Stimulated activated CD4-positive, alpha-beta T cell treated with anti-CD3 and anti-CD28 coated beads, TNF-alpha, amount 100 ng/mL, for 48 hours (primary cell): Measurements from ENCODE around the gene SPATA25.
"Not testable (repeated sequence)": the region's sequence is repeated elsewhere in the genome, so short reads cannot be mapped to it uniquely, and the experiment has no call there.

ENCODE experiments used
- DNase-seq, 3 donors: peaks; one replicate each; pipeline ENCODE4 v3.0.0-alpha.2; 2020; ENCODE audit warnings: low read depth in 3 of 3

The SPATA25 gene

GRCh38 chr20:45887346-45887715 is at the start of gene SPATA25:
Gene SPATA25, minus strand, starts transcription at chr20:45887622. Its CDS starts 32 bp downstream, at chr20:45887590.
- DNase-seq = no peak

GRCh38 chr20:45935416-45936046 is 48.1 kb upstream of the SPATA25 start:
- no peak for DNase-seq

GRCh38 chr20:45934586-45935415 is 47.4 kb upstream of the SPATA25 start, which contains the start of gene PCIF1:
Gene PCIF1, plus strand, starts transcription at chr20:45934683. Its CDS starts 4,317 bp downstream, at chr20:45939000.
- peak; percentile 96 to 97 (median 96) for DNase-seq

GRCh38 chr20:45934046-45934585 is 46.7 kb upstream of the SPATA25 start:
- DNase-seq = no peak

- peak in 2 of 3 donors; percentile 38 to 55 for DNase-seq
Observed at GRCh38 chr20:45933266-45934045, 46.0 kb upstream of the SPATA25 start.

GRCh38 chr20:45931680-45932079 is 44.3 kb upstream of the SPATA25 start:
- DNase-seq = not testable (repeated sequence)

GRCh38 chr20:45927071-45927878 is 39.9 kb upstream of the SPATA25 start:
- DNase-seq = no peak

GRCh38 chr20:45926731-45927070 is 39.3 kb upstream of the SPATA25 start:
- no peak for DNase-seq

GRCh38 chr20:45925821-45926506 is 38.5 kb upstream of the SPATA25 start:
- DNase-seq = no peak

GRCh38 chr20:45924391-45925261 is 37.2 kb upstream of the SPATA25 start:
- DNase-seq = no peak

- no peak for DNase-seq
Observed at GRCh38 chr20:45921337-45922189, 34.1 kb upstream of the SPATA25 start.

GRCh38 chr20:45920462-45921336 is 33.3 kb upstream of the SPATA25 start:
- DNase-seq = no peak

GRCh38 chr20:45919542-45920399 is 32.3 kb upstream of the SPATA25 start:
- no peak for DNase-seq

- DNase-seq = no peak
Observed at GRCh38 chr20:45918779-45919537, 31.5 kb upstream of the SPATA25 start.

- DNase-seq = no peak
Observed at GRCh38 chr20:45918182-45918737, 30.8 kb upstream of the SPATA25 start.

- DNase-seq = no peak
Observed at GRCh38 chr20:45917790-45918141, 30.3 kb upstream of the SPATA25 start.
